NCI-H510A (cell line): Measurements from ENCODE around the gene TNNI2.

ENCODE experiments used
- DNase-seq: peaks from one replicate; lab custom pipeline; 2025; lab: John Stamatoyannopoulos, UW

The TNNI2 gene

GRCh38 chr11:1888811-1889210, 50.0 kb downstream of the TNNI2 start:
- DNase-seq: no peak

DNA sequence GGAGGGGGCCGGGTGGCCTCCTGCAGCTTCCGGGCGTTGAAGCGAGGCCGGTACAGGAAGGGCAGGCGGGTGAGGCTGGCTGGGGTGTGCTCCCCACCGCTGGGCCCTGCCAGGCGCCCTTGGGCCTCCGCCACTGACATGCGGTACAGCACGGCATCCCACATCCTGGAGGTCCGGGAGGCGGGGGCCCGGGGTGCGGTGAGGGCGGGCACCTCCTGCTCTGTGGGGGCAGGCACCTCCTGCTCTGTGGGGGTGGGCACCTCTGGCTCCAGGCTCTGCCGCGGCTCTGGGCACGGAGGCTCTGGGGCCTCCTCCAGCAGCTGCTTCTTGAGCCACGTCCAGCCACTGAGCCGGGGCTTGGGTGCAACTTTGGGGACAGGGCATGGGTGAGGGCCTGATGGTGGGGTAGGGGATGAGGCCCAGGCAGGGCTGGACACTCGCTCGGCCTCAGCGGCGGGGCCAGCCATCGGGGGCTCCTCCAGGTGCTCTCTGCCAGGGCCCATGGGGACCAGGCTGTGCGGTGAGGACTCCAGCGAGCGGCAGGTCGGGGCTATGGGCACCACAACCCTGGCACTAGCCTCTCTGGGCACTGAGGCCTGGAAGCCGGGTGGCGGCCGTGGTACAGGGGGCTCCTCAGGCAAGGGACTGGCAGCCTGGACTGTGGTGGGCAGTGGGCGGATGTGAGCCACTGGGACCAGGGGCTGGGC, 50.6 kb downstream of the TNNI2 start:
- DNase-seq: no peak

DNA sequence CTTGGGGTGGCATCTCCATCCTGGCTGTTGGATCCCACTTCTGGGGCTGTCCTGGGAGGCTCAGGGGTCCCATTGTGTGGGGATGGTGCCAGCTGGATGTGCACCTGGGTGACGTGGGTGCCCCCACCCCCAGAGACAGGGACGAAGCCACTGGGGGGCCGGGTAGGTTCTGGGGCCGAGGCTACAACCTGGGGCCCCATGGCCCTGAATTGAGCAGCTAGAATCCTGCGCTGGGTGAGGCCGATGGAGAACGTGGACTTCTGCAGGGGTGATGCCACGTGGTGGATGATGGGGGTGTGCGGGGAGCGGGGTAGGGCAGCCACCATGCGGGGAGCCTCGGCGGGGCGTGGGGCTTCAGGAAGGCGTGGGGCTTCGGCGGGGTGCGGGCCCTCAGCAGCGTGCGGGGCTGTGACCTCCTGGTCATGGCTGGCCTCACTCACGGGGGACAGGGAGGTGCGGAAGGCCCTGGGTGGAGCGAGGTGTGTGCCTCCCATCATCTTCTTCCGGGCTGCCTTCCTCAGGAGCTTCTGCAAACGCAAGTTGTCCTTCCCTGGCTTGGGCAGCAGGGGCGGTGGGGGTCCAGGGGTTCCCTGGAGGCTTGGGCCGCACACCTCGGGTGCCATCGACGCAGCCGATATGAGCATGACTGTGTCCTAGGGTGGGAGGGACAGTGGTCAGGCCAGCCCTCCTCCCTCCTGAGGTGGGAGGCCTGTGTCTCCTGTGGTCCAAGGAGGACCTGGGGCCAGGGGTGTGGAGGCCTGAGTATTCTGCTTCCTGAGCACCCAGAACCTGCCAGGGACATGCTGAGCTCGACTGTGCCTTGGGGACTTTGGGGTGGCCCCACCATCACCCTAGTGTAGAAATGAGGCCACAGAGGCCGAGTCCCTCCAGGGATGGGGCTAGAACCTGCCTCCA, 51.4 kb downstream of the TNNI2 start:
- DNase-seq: no peak
